Thyroid gland (tissue), 4 donors: ENCODE measurements around the gene FAM210A. TPM values are rescaled to one million over a fixed set of nuclear protein-coding genes. Genes with fewer than 3 reads are reported as not detected.

Experiments
- DNase-seq, 2 donors: peaks; one replicate each; pipeline ENCODE4 v3.0.0-alpha.2; 2019
- H3K27ac ChIP-seq, 3 donors: fragments of 200-600 bp; sonication (generic); 1 replicate in 2 of 3; 2 replicates in 1 of 3; pipeline ENCODE4 v1.5.1; 2016 to 2019; ENCODE audit warnings: mild to moderate bottlenecking in 1 of 3, moderate library complexity in 1 of 3
- H3K27me3 ChIP-seq: fragments of 200-600 bp; sonication (generic); one replicate; pipeline ENCODE4 v1.5.1; 2019
- H3K36me3 ChIP-seq, 2 donors: fragments of 200-600 bp; sonication (generic); one replicate each; pipeline ENCODE4 v1.5.1; 2016 to 2019
- H3K4me1 ChIP-seq, 2 donors: fragments of 200-600 bp; sonication (generic); one replicate each; pipeline ENCODE4 v1.5.1; 2017 to 2019
- H3K4me3 ChIP-seq, 3 donors: fragments of 200-600 bp; sonication (generic); replicated peaks in 1 of 3; 1 replicate in 2 of 3; 2 replicates in 1 of 3; pipeline ENCODE4 v1.5.1; 2016; ENCODE audit warnings: mild to moderate bottlenecking in 1 of 3
- H3K9me3 ChIP-seq: fragments of 200-600 bp; sonication (generic); one replicate; pipeline ENCODE4 v1.5.1; 2017
- CTCF ChIP-seq, 6 experiments: fragments of 200-600 bp in 3 of 6; fragments of 450-650 bp in 3 of 6; sonication (generic) in 3 of 6; IDR thresholded peaks; one replicate each; pipeline ENCODE4 v1.5.1; 2016 to 2019; ENCODE audit warnings: antibody characterized with exemption in 6 of 6, mild to moderate bottlenecking in 2 of 6, inconsistent platforms in 1 of 6, moderate library complexity in 1 of 6
- POLR2A ChIP-seq, 2 donors: fragments of 450-650 bp; IDR thresholded peaks; one replicate each; pipeline ENCODE4 v1.6.1; 2017; ENCODE audit warnings: antibody characterized with exemption in 2 of 2, mild to moderate bottlenecking in 2 of 2, moderate library complexity in 1 of 2
- WGBS, 2 donors: methylation state at CpG; one replicate each; pipeline ENCODE4 v1.1.5; 2017; 5-methylcytosine and 5-hydroxymethylcytosine counted together
- intact Hi-C: fragments of 100-400 bp; cut with DNase I; formaldehyde crosslinking; loops from one replicate; pipeline ENCODE4 v1.15.1; 2023
- total RNA-seq, 4 donors: library from RNA; depleted of rRNA; stranded (reverse); fragments of >200 nt; gene quantifications; one replicate each; pipeline ENCODE4 v1.2.3, GENCODE V29; 2016

The FAM210A gene
- total RNA-seq, 4 donors from 2014 or later: 9.1 to 13.8 (median 12.1) TPM

- Histone ChIP-seq H3K4me3 (no peak overlapping the region), H3K36me3 (peaks cover 0 to 6% of the 10 kb centered on the region in 2 donors), H3K9me3 (no peaks in the 10 kb centered on the region), H3K27ac (no peak overlapping the region), H3K27me3 (no peaks in the 10 kb centered on the region), H3K4me1 (peaks cover 9 to 15% of the 10 kb centered on the region in 2 donors)
- DNase-seq: no peak
- intact Hi-C loops: no loop called here
- TF ChIP-seq CTCF (IDR thresholded peaks at IDR 0.05) (no peak), POLR2A (IDR thresholded peaks at IDR 0.05) (no peak)
- WGBS, 2 donors: 100% methylated on average over 1 of the region's 4 CpGs; no CpG with 5 or more reads in 1 of the 2 donors
Observed at GRCh38 chr18:13647761-13648160, 78.6 kb downstream of the FAM210A start.

GRCh38 chr18:13646633-13647032, 79.7 kb downstream of the FAM210A start:
- Histone ChIP-seq H3K27me3 (no peaks in the 10 kb centered on the region), H3K4me1 (peaks cover 9 to 17% of the 10 kb centered on the region in 2 donors), H3K9me3 (no peaks in the 10 kb centered on the region), H3K4me3 (no peak overlapping the region), H3K27ac (no peak overlapping the region), H3K36me3 (peaks cover 0 to 6% of the 10 kb centered on the region in 2 donors)
- 81 to 86% methylated on average over 4 of the region's 4 CpGs for WGBS, 2 donors
- DNase-seq: no peak
- intact Hi-C loops: no loop called here
- no peak for TF ChIP-seq CTCF (IDR thresholded peaks at IDR 0.05)
- TF ChIP-seq POLR2A (IDR thresholded peaks at IDR 0.05): no peak

- intact Hi-C loops: no loop called here
- TF ChIP-seq POLR2A (IDR thresholded peaks at IDR 0.05): no peak
- Histone ChIP-seq H3K36me3 (peaks cover 0 to 6% of the 10 kb centered on the region in 2 donors), H3K9me3 (no peaks in the 10 kb centered on the region), H3K27ac (no peak overlapping the region), H3K27me3 (no peaks in the 10 kb centered on the region), H3K4me3 (no peak overlapping the region), H3K4me1 (peaks cover 7 to 20% of the 10 kb centered on the region in 2 donors)
- no peak for DNase-seq
- 97% methylated on average over 16 of the region's 16 CpGs for WGBS, 2 donors
Observed at GRCh38 chr18:13645093-13645492, 81.3 kb downstream of the FAM210A start.

GRCh38 chr18:13643261-13643751, 83.1 kb downstream of the FAM210A start:
- Histone ChIP-seq H3K27me3 (no peaks in the 10 kb centered on the region), H3K36me3 (peaks cover 0 to 6% of the 10 kb centered on the region in 2 donors), H3K27ac (no peak overlapping the region), H3K4me1 (peaks cover 7 to 20% of the 10 kb centered on the region in 2 donors), H3K4me3 (no peak overlapping the region), H3K9me3 (no peaks in the 10 kb centered on the region)
- intact Hi-C loops: no loop called here
- no peak for TF ChIP-seq POLR2A (IDR thresholded peaks at IDR 0.05)
- no peak for TF ChIP-seq CTCF (IDR thresholded peaks at IDR 0.05)
- DNase-seq: no peak
- 82 to 88% methylated on average over 11 to 16 of the region's 16 CpGs for WGBS, 2 donors

- intact Hi-C loops: no loop called here
- H3K36me3 ChIP-seq: peaks cover 0 to 6% of the 10 kb centered on the region in 2 donors
- H3K27ac ChIP-seq: peak overlapping the region in 1 of 3 donors; percentile 83
- DNase-seq: no peak
- peak overlapping the region in 1 of 3 donors; percentile 25 for H3K4me3 ChIP-seq
- no peaks in the 10 kb centered on the region for H3K9me3 ChIP-seq
- WGBS, 2 donors: 90 to 98% methylated on average over 12 to 15 of the region's 15 CpGs
- H3K4me1 ChIP-seq: peaks cover 7 to 20% of the 10 kb centered on the region in 2 donors
- H3K27me3 ChIP-seq: no peaks in the 10 kb centered on the region
- TF ChIP-seq POLR2A (IDR thresholded peaks at IDR 0.05) (no peak), CTCF (IDR thresholded peaks at IDR 0.05) (no peak)
Observed at GRCh38 chr18:13642440-13642827, 83.9 kb downstream of the FAM210A start.
